WTC11 (cell line): ENCODE results near the gene PKP1. TPM values are rescaled to one million over a fixed set of nuclear protein-coding genes. Genes with fewer than 3 reads are reported as not detected.

Source experiments
- ATAC-seq: fragments of 200-7000 bp; cut with Tn5 transposase; 2 replicates; pipeline ENCODE4 v1.10.0; 2021; ENCODE audit warnings: mild to moderate bottlenecking, moderate library complexity
- CTCF ChIA-PET: fragments of 300-600 bp; sonication (Branson Sonifier 250); formaldehyde crosslinking; loops from one replicate; lab custom pipeline; 2021; ENCODE audit warnings: antibody characterized with exemption; lab: Charles Lee
- POLR2A ChIA-PET: fragments of 350-600 bp; sonication (Branson Sonifier 250); formaldehyde crosslinking; loops from one replicate; lab custom pipeline; 2021; ENCODE audit warnings: antibody characterized with exemption; lab: Charles Lee
- DNase-seq: peaks from one replicate; pipeline ENCODE4 v3.0.0; 2021; ENCODE audit warnings: low spot score
- H3K27ac Mint-ChIP-seq: 2 replicates; pipeline ENCODE4 v1.8.0; 2021; ENCODE audit warnings: mixed read lengths
- H3K27me3 Mint-ChIP-seq: 2 replicates; pipeline ENCODE4 v1.8.0; 2021; ENCODE audit warnings: low read depth, mild to moderate bottlenecking, moderate library complexity, mixed read lengths
- H3K36me3 Mint-ChIP-seq: 2 replicates; pipeline ENCODE4 v1.8.0; 2021; ENCODE audit warnings: mixed read lengths
- H3K4me1 Mint-ChIP-seq: 2 replicates; pipeline ENCODE4 v1.8.0; 2022; ENCODE audit warnings: mixed read lengths
- H3K4me3 Mint-ChIP-seq: 2 replicates; pipeline ENCODE4 v1.8.0; 2021; ENCODE audit warnings: mild to moderate bottlenecking, moderate library complexity, mixed read lengths
- H3K9me3 Mint-ChIP-seq: 2 replicates; pipeline ENCODE4 v1.8.0; 2021; ENCODE audit warnings: mixed read lengths
- CBFB ChIP-seq: sonication (generic); formaldehyde crosslinking; IDR thresholded peaks from 2 replicates; pipeline ENCODE4 v1.8.1; 2022; ENCODE audit warnings: mild to moderate bottlenecking, low read depth, missing genetic modification reagents
- CREB1 ChIP-seq: sonication (generic); formaldehyde crosslinking; IDR thresholded peaks from 2 replicates; pipeline ENCODE4 v1.8.0; 2023; ENCODE audit warnings: mild to moderate bottlenecking, missing genetic modification reagents
- CREM ChIP-seq: sonication (generic); formaldehyde crosslinking; IDR thresholded peaks from 2 replicates; pipeline ENCODE4 v1.8.1; 2022; ENCODE audit warnings: mild to moderate bottlenecking, missing genetic modification reagents, moderate library complexity
- EMX1 ChIP-seq: fragments of 250-450 bp; sonication (Bioruptor Pico); IDR thresholded peaks from 2 replicates; pipeline ENCODE4 v1.8.0; 2021; ENCODE audit warnings: mild to moderate bottlenecking
- FOXJ3 ChIP-seq: sonication (generic); formaldehyde crosslinking; IDR thresholded peaks from 2 replicates; pipeline ENCODE4 v1.9.0; 2021; ENCODE audit warnings: missing genetic modification reagents, mild to moderate bottlenecking, borderline replicate concordance
- JAZF1 ChIP-seq: fragments of 250-450 bp; sonication (Bioruptor Pico); IDR thresholded peaks from 2 replicates; pipeline ENCODE4 v1.9.0; 2021; ENCODE audit warnings: moderate library complexity, mild to moderate bottlenecking, inconsistent platforms
- MXD4 ChIP-seq: fragments of 250-450 bp; sonication (Bioruptor Pico); IDR thresholded peaks from 2 replicates; pipeline ENCODE4 v1.8.0; 2021; ENCODE audit warnings: mild to moderate bottlenecking, moderate library complexity, borderline replicate concordance
- NFYB ChIP-seq: sonication (generic); formaldehyde crosslinking; conservative IDR thresholded peaks from 2 replicates; pipeline ENCODE4 v1.8.0; 2022; ENCODE audit warnings: low read depth, missing genetic modification reagents
- NR2C2 ChIP-seq: sonication (generic); formaldehyde crosslinking; IDR thresholded peaks from 2 replicates; pipeline ENCODE4 v1.8.0; 2022; ENCODE audit warnings: mild to moderate bottlenecking, missing genetic modification reagents
- PRRX2 ChIP-seq: fragments of 250-450 bp; sonication (Bioruptor Pico); IDR thresholded peaks from 2 replicates; pipeline ENCODE4 v1.8.0; 2021; ENCODE audit warnings: mild to moderate bottlenecking
- RELA ChIP-seq: sonication (generic); formaldehyde crosslinking; IDR thresholded peaks from 2 replicates; pipeline ENCODE4 v1.8.1; 2022; ENCODE audit warnings: missing genetic modification reagents, mild to moderate bottlenecking, borderline replicate concordance
- TEAD1 ChIP-seq: sonication (generic); formaldehyde crosslinking; IDR thresholded peaks from 2 replicates; pipeline ENCODE4 v1.8.0; 2022; ENCODE audit warnings: mild to moderate bottlenecking, missing genetic modification reagents
- TP53 ChIP-seq: sonication (generic); formaldehyde crosslinking; IDR thresholded peaks from 2 replicates; pipeline ENCODE4 v1.8.1; 2023; ENCODE audit warnings: mild to moderate bottlenecking, missing genetic modification reagents
- ZNF138 ChIP-seq: sonication (generic); formaldehyde crosslinking; conservative IDR thresholded peaks from 2 replicates; pipeline ENCODE4 v1.8.1; 2022; ENCODE audit warnings: mild to moderate bottlenecking, moderate library complexity, missing genetic modification reagents
- ZNF396 ChIP-seq: fragments of 250-450 bp; sonication (Bioruptor Pico); IDR thresholded peaks from 2 replicates; pipeline ENCODE4 v1.8.0; 2021; ENCODE audit warnings: mild to moderate bottlenecking, moderate library complexity, borderline replicate concordance
- total RNA-seq: library from RNA; stranded (reverse); gene quantifications from 3 replicates; pipeline ENCODE4 v1.2.3, GENCODE V29; 2021
- TF ChIP-seq, protein P1 (sequence below): sonication (generic); formaldehyde crosslinking; IDR thresholded peaks from 2 replicates; pipeline ENCODE4 v1.8.0; 2022; ENCODE audit warnings: mild to moderate bottlenecking, missing genetic modification reagents
- TF ChIP-seq, protein P2 (sequence below): sonication (generic); formaldehyde crosslinking; IDR thresholded peaks from 2 replicates; pipeline ENCODE4 v1.8.0; 2022; ENCODE audit warnings: mild to moderate bottlenecking, missing genetic modification reagents
- TF ChIP-seq, protein P3 (sequence below): sonication (generic); formaldehyde crosslinking; IDR thresholded peaks from 2 replicates; pipeline ENCODE4 v1.8.1; 2022; ENCODE audit warnings: missing genetic modification reagents, borderline replicate concordance
- TF ChIP-seq, protein P4 (sequence below): sonication (generic); formaldehyde crosslinking; IDR thresholded peaks from 2 replicates; pipeline ENCODE4 v1.8.0; 2022; ENCODE audit warnings: mild to moderate bottlenecking, missing genetic modification reagents
- TF ChIP-seq, protein P5 (sequence below): fragments of 250-450 bp; sonication (Bioruptor Pico); IDR thresholded peaks from 2 replicates; pipeline ENCODE4 v1.9.0; 2021; ENCODE audit warnings: mild to moderate bottlenecking
- TF ChIP-seq, protein P6 (sequence below): sonication (generic); formaldehyde crosslinking; IDR thresholded peaks from 2 replicates; pipeline ENCODE4 v1.8.1; 2023; ENCODE audit warnings: mild to moderate bottlenecking, moderate library complexity, missing genetic modification reagents
- TF ChIP-seq, protein P7 (sequence below): sonication (generic); formaldehyde crosslinking; IDR thresholded peaks from 2 replicates; pipeline ENCODE4 v1.8.1; 2023; ENCODE audit warnings: mild to moderate bottlenecking, missing genetic modification reagents

PKP1 gene
- total RNA-seq, 1 experiment from 2014 or later: 0.24 TPM

DNA sequence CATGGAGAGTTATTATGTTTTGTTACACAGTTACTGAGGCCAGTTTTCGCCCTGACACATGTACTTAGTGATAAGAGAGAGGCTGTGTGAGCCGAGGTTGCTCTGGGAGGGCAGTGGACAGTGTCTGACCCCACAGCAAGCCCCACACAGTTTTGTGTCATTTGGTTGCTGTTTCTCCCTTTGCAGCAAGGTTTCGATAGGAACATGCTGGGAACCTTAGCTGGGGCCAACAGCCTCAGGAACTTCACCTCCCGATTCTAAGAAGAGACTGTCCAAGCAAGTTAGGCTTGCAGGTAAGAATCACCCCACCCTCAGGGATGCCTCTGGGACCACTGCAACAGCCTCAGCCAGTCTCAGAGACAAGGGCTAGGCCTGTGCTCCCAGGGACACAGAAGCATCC is 45.3 kb downstream of the PKP1 start:
- ATAC-seq (no peak), DNase-seq (no peak)
- TF ChIP-seq RELA (no peak), NFYB (no peak), ZNF396 (CRISPR knock-in tag) (no peak), CREM (CRISPR knock-in tag) (no peak), FOXJ3 (CRISPR knock-in tag) (no peak)
- TF ChIP-seq, protein P1, sequence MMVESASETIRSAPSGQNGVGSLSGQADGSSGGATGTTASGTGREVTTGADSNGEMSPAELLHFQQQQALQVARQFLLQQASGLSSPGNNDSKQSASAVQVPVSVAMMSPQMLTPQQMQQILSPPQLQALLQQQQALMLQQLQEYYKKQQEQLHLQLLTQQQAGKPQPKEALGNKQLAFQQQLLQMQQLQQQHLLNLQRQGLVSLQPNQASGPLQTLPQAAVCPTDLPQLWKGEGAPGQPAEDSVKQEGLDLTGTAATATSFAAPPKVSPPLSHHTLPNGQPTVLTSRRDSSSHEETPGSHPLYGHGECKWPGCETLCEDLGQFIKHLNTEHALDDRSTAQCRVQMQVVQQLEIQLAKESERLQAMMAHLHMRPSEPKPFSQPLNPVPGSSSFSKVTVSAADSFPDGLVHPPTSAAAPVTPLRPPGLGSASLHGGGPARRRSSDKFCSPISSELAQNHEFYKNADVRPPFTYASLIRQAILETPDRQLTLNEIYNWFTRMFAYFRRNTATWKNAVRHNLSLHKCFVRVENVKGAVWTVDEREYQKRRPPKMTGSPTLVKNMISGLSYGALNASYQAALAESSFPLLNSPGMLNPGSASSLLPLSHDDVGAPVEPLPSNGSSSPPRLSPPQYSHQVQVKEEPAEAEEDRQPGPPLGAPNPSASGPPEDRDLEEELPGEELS (CRISPR knock-in tag): no peak
- TF ChIP-seq, protein P2, sequence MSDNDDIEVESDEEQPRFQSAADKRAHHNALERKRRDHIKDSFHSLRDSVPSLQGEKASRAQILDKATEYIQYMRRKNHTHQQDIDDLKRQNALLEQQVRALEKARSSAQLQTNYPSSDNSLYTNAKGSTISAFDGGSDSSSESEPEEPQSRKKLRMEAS (CRISPR knock-in tag): no peak
- TF ChIP-seq, all 79 proteins: peak for 0
- ChIA-PET POLR2A (no interaction called here), CTCF (interaction anchor here (0.8 to 1.2 kb wide), 2 partner anchors 69 to 107 kb away, joined by 3 read pairs; no protein-coding TSS in a partner anchor)
- Mint-ChIP-seq H3K4me1 (no peaks in the 10 kb centered on the region), H3K27me3 (no peaks in the 10 kb centered on the region; the same call in 1 of the 2 replicates), H3K27ac (no peak overlapping the region), H3K36me3 (no peaks in the 10 kb centered on the region), H3K9me3 (peaks cover 3% of the 10 kb centered on the region; the same call in 1 of the 2 replicates), H3K4me3 (no peak overlapping the region)

DNA sequence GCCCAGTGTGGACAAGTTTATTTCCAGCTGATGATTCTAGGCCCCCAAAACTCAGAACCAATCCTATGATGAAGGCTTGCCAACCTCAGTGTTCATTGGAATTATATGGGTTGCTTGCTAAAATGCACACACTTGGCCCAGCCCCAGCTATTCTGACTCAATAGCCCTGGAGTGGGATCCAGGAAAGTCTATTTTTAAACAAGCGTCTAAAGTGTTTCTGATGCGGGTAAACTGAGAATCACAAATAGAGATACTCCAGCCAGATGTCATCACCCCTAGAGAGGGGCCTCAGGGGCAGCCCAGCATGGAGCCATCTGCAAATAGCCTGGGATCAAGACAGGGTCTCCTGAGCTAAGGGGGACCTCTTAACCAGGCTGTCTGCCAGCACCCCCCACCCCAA is 46.0 kb downstream of the PKP1 start:
- POLR2A ChIA-PET: no interaction called here
- ATAC-seq (no peak), DNase-seq (no peak)
- H3K9me3 Mint-ChIP-seq: peaks cover 3% of the 10 kb centered on the region; the same call in 1 of the 2 replicates
- H3K36me3 Mint-ChIP-seq: no peaks in the 10 kb centered on the region
- CTCF ChIA-PET: interaction anchor here (0.7 to 2.6 kb wide), 7 partner anchors 17 to 106 kb away, joined by 3 to 9 read pairs (median 3); no protein-coding TSS in a partner anchor
- no peaks in the 10 kb centered on the region; the same call in 1 of the 2 replicates for H3K27me3 Mint-ChIP-seq
- H3K27ac Mint-ChIP-seq: no peak overlapping the region
- no peak overlapping the region for H3K4me3 Mint-ChIP-seq
- no peaks in the 10 kb centered on the region for H3K4me1 Mint-ChIP-seq
- TF ChIP-seq CBFB (no peak), PRRX2 (CRISPR knock-in tag) (no peak), ZNF138 (CRISPR knock-in tag) (no peak), EMX1 (no peak), NR2C2 (no peak), JAZF1 (CRISPR knock-in tag) (no peak), TP53 (CRISPR knock-in tag) (no peak), MXD4 (CRISPR knock-in tag) (no peak), CREM (CRISPR knock-in tag) (no peak), TEAD1 (CRISPR knock-in tag) (no peak), CREB1 (CRISPR knock-in tag) (no peak)
- TF ChIP-seq, protein P3, sequence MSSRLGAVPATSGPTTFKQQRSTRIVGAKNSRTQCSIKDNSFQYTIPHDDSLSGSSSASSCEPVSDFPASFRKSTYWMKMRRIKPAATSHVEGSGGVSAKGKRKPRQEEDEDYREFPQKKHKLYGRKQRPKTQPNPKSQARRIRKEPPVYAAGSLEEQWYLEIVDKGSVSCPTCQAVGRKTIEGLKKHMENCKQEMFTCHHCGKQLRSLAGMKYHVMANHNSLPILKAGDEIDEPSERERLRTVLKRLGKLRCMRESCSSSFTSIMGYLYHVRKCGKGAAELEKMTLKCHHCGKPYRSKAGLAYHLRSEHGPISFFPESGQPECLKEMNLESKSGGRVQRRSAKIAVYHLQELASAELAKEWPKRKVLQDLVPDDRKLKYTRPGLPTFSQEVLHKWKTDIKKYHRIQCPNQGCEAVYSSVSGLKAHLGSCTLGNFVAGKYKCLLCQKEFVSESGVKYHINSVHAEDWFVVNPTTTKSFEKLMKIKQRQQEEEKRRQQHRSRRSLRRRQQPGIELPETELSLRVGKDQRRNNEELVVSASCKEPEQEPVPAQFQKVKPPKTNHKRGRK (CRISPR knock-in tag): no peak
- TF ChIP-seq, protein P4, sequence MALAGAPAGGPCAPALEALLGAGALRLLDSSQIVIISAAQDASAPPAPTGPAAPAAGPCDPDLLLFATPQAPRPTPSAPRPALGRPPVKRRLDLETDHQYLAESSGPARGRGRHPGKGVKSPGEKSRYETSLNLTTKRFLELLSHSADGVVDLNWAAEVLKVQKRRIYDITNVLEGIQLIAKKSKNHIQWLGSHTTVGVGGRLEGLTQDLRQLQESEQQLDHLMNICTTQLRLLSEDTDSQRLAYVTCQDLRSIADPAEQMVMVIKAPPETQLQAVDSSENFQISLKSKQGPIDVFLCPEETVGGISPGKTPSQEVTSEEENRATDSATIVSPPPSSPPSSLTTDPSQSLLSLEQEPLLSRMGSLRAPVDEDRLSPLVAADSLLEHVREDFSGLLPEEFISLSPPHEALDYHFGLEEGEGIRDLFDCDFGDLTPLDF: no peak
- TF ChIP-seq, protein P5, sequence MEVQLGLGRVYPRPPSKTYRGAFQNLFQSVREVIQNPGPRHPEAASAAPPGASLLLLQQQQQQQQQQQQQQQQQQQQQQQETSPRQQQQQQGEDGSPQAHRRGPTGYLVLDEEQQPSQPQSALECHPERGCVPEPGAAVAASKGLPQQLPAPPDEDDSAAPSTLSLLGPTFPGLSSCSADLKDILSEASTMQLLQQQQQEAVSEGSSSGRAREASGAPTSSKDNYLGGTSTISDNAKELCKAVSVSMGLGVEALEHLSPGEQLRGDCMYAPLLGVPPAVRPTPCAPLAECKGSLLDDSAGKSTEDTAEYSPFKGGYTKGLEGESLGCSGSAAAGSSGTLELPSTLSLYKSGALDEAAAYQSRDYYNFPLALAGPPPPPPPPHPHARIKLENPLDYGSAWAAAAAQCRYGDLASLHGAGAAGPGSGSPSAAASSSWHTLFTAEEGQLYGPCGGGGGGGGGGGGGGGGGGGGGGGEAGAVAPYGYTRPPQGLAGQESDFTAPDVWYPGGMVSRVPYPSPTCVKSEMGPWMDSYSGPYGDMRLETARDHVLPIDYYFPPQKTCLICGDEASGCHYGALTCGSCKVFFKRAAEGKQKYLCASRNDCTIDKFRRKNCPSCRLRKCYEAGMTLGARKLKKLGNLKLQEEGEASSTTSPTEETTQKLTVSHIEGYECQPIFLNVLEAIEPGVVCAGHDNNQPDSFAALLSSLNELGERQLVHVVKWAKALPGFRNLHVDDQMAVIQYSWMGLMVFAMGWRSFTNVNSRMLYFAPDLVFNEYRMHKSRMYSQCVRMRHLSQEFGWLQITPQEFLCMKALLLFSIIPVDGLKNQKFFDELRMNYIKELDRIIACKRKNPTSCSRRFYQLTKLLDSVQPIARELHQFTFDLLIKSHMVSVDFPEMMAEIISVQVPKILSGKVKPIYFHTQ (CRISPR knock-in tag): no peak
- TF ChIP-seq, protein P2 (CRISPR knock-in tag): no peak
- TF ChIP-seq, protein P6, sequence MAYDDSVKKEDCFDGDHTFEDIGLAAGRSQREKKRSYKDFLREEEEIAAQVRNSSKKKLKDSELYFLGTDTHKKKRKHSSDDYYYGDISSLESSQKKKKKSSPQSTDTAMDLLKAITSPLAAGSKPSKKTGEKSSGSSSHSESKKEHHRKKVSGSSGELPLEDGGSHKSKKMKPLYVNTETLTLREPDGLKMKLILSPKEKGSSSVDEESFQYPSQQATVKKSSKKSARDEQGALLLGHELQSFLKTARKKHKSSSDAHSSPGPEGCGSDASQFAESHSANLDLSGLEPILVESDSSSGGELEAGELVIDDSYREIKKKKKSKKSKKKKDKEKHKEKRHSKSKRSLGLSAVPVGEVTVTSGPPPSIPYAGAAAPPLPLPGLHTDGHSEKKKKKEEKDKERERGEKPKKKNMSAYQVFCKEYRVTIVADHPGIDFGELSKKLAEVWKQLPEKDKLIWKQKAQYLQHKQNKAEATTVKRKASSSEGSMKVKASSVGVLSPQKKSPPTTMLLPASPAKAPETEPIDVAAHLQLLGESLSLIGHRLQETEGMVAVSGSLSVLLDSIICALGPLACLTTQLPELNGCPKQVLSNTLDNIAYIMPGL (CRISPR knock-in tag): no peak
- TF ChIP-seq, protein P7, sequence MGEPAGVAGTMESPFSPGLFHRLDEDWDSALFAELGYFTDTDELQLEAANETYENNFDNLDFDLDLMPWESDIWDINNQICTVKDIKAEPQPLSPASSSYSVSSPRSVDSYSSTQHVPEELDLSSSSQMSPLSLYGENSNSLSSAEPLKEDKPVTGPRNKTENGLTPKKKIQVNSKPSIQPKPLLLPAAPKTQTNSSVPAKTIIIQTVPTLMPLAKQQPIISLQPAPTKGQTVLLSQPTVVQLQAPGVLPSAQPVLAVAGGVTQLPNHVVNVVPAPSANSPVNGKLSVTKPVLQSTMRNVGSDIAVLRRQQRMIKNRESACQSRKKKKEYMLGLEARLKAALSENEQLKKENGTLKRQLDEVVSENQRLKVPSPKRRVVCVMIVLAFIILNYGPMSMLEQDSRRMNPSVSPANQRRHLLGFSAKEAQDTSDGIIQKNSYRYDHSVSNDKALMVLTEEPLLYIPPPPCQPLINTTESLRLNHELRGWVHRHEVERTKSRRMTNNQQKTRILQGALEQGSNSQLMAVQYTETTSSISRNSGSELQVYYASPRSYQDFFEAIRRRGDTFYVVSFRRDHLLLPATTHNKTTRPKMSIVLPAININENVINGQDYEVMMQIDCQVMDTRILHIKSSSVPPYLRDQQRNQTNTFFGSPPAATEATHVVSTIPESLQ: no peak
